ENCODE data around the gene CNOT8. TPM values are rescaled to one million over a fixed set of nuclear protein-coding genes. Genes with fewer than 3 reads are reported as not detected.

The CNOT8 gene
- total RNA-seq, 1 donor from 2014 or later = 101 TPM

- intact Hi-C loops (cut with DNase I) = no loop called here
- peak overlapping the region; percentile 18 for H3K27ac ChIP-seq
- no peaks in the 10 kb centered on the region for H3K27me3 ChIP-seq
- H3K4me1 ChIP-seq = peaks cover 45% of the 10 kb centered on the region
- no peak for DNase-seq
- H3K9me3 ChIP-seq = no peaks in the 10 kb centered on the region
- peak overlapping the region; percentile 13 for H3K4me3 ChIP-seq
- no peak for TF ChIP-seq CTCF (IDR thresholded peaks at IDR 0.05)
- no peak for ATAC-seq
- peaks cover 52% of the 10 kb centered on the region for H3K36me3 ChIP-seq
Observed at GRCh38 chr5:154862766-154863165, 4.3 kb downstream of the CNOT8 start.

- Histone ChIP-seq H3K27ac (no peak overlapping the region), H3K9me3 (no peaks in the 10 kb centered on the region), H3K4me1 (peaks cover 45% of the 10 kb centered on the region), H3K36me3 (peaks cover 56% of the 10 kb centered on the region), H3K4me3 (no peak overlapping the region), H3K27me3 (no peaks in the 10 kb centered on the region)
- intact Hi-C loops (cut with DNase I) = no loop called here
- TF ChIP-seq CTCF (IDR thresholded peaks at IDR 0.05) = no peak
- DNase-seq = no peak
- no peak for ATAC-seq
Observed at GRCh38 chr5:154863291-154864080, 5.1 kb downstream of the CNOT8 start.

GRCh38 chr5:154865466-154866184 is 7.2 kb downstream of the CNOT8 start:
- no peak for ATAC-seq
- no peak overlapping the region for H3K27ac ChIP-seq
- H3K4me1 ChIP-seq = peaks cover 41% of the 10 kb centered on the region

GRCh38 chr5:154866841-154867240 is 8.4 kb downstream of the CNOT8 start:
- Histone ChIP-seq H3K27ac (no peak overlapping the region), H3K36me3 (peaks cover 79% of the 10 kb centered on the region), H3K4me3 (no peak overlapping the region), H3K4me1 (peaks cover 29% of the 10 kb centered on the region), H3K27me3 (no peaks in the 10 kb centered on the region), H3K9me3 (no peaks in the 10 kb centered on the region)
- DNase-seq = no peak
- intact Hi-C loops (cut with DNase I) = no loop called here
- ATAC-seq = no peak
- TF ChIP-seq CTCF (IDR thresholded peaks at IDR 0.05) = no peak

More at GRCh38 chr5:154865466-154866184, 7.2 kb downstream of the CNOT8 start:
- no peaks in the 10 kb centered on the region for H3K9me3 ChIP-seq
- H3K36me3 ChIP-seq = peaks cover 66% of the 10 kb centered on the region
- intact Hi-C loops (cut with DNase I) = no loop called here
- no peak overlapping the region for H3K4me3 ChIP-seq
- TF ChIP-seq CTCF (IDR thresholded peaks at IDR 0.05) = no peak
- H3K27me3 ChIP-seq = no peaks in the 10 kb centered on the region
- DNase-seq = no peak

- DNase-seq (no peak), ATAC-seq (peak; percentile 78)
- H3K4me1 ChIP-seq = peaks cover 26% of the 10 kb centered on the region
- H3K4me3 ChIP-seq = no peak overlapping the region
- H3K9me3 ChIP-seq = no peaks in the 10 kb centered on the region
- no peaks in the 10 kb centered on the region for H3K27me3 ChIP-seq
- intact Hi-C loops (cut with DNase I) = no loop called here
- TF ChIP-seq CTCF (IDR thresholded peaks at IDR 0.05) = no peak
- no peak overlapping the region for H3K27ac ChIP-seq
- H3K36me3 ChIP-seq = peaks cover 86% of the 10 kb centered on the region
Observed at GRCh38 chr5:154868702-154869101, 10.3 kb downstream of the CNOT8 start.
